Esophagus squamous epithelium (tissue), 5 donors: Measurements from ENCODE around the gene OXCT1. TPM values are rescaled to one million over a fixed set of nuclear protein-coding genes. Genes with fewer than 3 reads are reported as not detected.

ENCODE experiments used
- DNase-seq: peaks from one replicate; lab custom pipeline; 2025; lab: John Stamatoyannopoulos, UW
- H3K27ac ChIP-seq, 4 donors: fragments of 200-600 bp; sonication (generic); one replicate each; pipeline ENCODE4 v1.5.1; 2016 to 2019; ENCODE audit warnings: mild to moderate bottlenecking in 1 of 4
- H3K27me3 ChIP-seq, 4 donors: fragments of 200-600 bp; sonication (generic); 1 replicate in 3 of 4; 2 replicates in 1 of 4; pipeline versions ENCODE4 v1.5.1 to v1.6.0; 2017 to 2021; ENCODE audit warnings: antibody characterized with exemption in 1 of 4
- H3K36me3 ChIP-seq, 3 donors: fragments of 200-600 bp; sonication (generic); one replicate each; pipeline ENCODE4 v1.5.1; 2016 to 2019
- H3K4me1 ChIP-seq, 3 donors: fragments of 200-600 bp; sonication (generic); one replicate each; pipeline ENCODE4 v1.5.1; 2017 to 2019
- H3K4me3 ChIP-seq, 4 donors: fragments of 200-600 bp; sonication (generic); 1 replicate in 3 of 4; 2 replicates in 1 of 4; pipeline ENCODE4 v1.5.1; 2016 to 2019; ENCODE audit warnings: mild to moderate bottlenecking in 2 of 4, moderate library complexity in 1 of 4
- H3K9me3 ChIP-seq, 3 donors: fragments of 200-600 bp; sonication (generic); one replicate each; pipeline ENCODE4 v1.5.1; 2016 to 2019
- CTCF ChIP-seq, 6 experiments: fragments of 450-650 bp in 4 of 6; fragments of 200-600 bp in 2 of 6; sonication (generic) in 2 of 6; IDR thresholded peaks; one replicate each; pipeline ENCODE4 v1.5.1; 2016 to 2019; ENCODE audit warnings: antibody characterized with exemption in 6 of 6, mild to moderate bottlenecking in 4 of 6, moderate library complexity in 4 of 6
- POLR2A ChIP-seq, 4 donors: fragments of 450-650 bp; IDR thresholded peaks; one replicate each; pipeline ENCODE4 v1.6.1; 2017; ENCODE audit warnings: antibody characterized with exemption in 4 of 4, mild to moderate bottlenecking in 4 of 4, moderate library complexity in 3 of 4
- WGBS, 2 donors: methylation state at CpG; one replicate each; pipeline ENCODE4 v1.1.5; 2018; 5-methylcytosine and 5-hydroxymethylcytosine counted together
- intact Hi-C: fragments of 100-400 bp; cut with DNase I; formaldehyde crosslinking; loops from one replicate; pipeline ENCODE4 v1.15.0; 2022
- total RNA-seq, 4 donors: library from RNA; depleted of rRNA; stranded (reverse); fragments of >200 nt; gene quantifications; one replicate each; pipeline ENCODE4 v1.1.0, GENCODE V29; 2016
- donor health status: DM: yes; HTN: yes; CAD: no.

The OXCT1 gene
- total RNA-seq, 4 donors from 2014 or later, result 20.3 to 27.3 (median 23.4) TPM

- intact Hi-C loops, result no loop called here
- TF ChIP-seq POLR2A (IDR thresholded peaks at IDR 0.05), result no peak
- Histone ChIP-seq H3K36me3 (peaks cover 0 to 62% (median 4%) of the 10 kb centered on the region in 3 donors), H3K27ac (no peak overlapping the region), H3K4me3 (no peak overlapping the region), H3K27me3 (no peaks in the 10 kb centered on the region), H3K4me1 (peaks cover 0 to 10% (median 0%) of the 10 kb centered on the region in 3 donors), H3K9me3 (no peaks in the 10 kb centered on the region)
- 38 to 100% methylated on average over 1 to 3 of the region's 3 CpGs for WGBS, 2 donors
- DNase-seq, result no peak
Measured at GRCh38 chr5:41835645-41836044, 34.6 kb downstream of the OXCT1 start.

- Histone ChIP-seq H3K27me3 (no peaks in the 10 kb centered on the region), H3K9me3 (no peaks in the 10 kb centered on the region), H3K36me3 (peaks cover 0 to 62% (median 4%) of the 10 kb centered on the region in 3 donors), H3K4me3 (no peak overlapping the region), H3K4me1 (peaks cover 0 to 10% (median 0%) of the 10 kb centered on the region in 3 donors), H3K27ac (no peak overlapping the region)
- 50 to 88% methylated on average over 1 of the region's 1 CpG for WGBS, 2 donors
- TF ChIP-seq POLR2A (IDR thresholded peaks at IDR 0.05) (no peak), CTCF (IDR thresholded peaks at IDR 0.05) (no peak)
- no peak for DNase-seq
- intact Hi-C loops, result no loop called here
Measured at GRCh38 chr5:41834506-41834905, 35.7 kb downstream of the OXCT1 start.

- 87 to 90% methylated on average over 3 of the region's 3 CpGs for WGBS, 2 donors
- peaks cover 0 to 43% (median 0%) of the 10 kb centered on the region in 3 donors for H3K36me3 ChIP-seq
- TF ChIP-seq POLR2A (IDR thresholded peaks at IDR 0.05) (no peak), CTCF (IDR thresholded peaks at IDR 0.05) (no peak)
- H3K4me3 ChIP-seq, result no peak overlapping the region
- intact Hi-C loops, result no loop called here
- DNase-seq, result no peak
- H3K27ac ChIP-seq, result no peak overlapping the region
- H3K4me1 ChIP-seq, result peaks cover 0 to 10% (median 0%) of the 10 kb centered on the region in 3 donors
- H3K27me3 ChIP-seq, result no peaks in the 10 kb centered on the region
- H3K9me3 ChIP-seq, result no peaks in the 10 kb centered on the region
Measured at GRCh38 chr5:41832430-41832829, 37.8 kb downstream of the OXCT1 start.

GRCh38 chr5:41831155-41831554, 39.1 kb downstream of the OXCT1 start:
- H3K4me3 ChIP-seq, result no peak overlapping the region
- H3K27ac ChIP-seq, result no peak overlapping the region
- 80 to 95% methylated on average over 3 of the region's 3 CpGs for WGBS, 2 donors
- no peaks in the 10 kb centered on the region for H3K9me3 ChIP-seq
- intact Hi-C loops, result no loop called here
- no peaks in the 10 kb centered on the region for H3K27me3 ChIP-seq
- TF ChIP-seq CTCF (IDR thresholded peaks at IDR 0.05) (no peak), POLR2A (IDR thresholded peaks at IDR 0.05) (no peak)
- H3K36me3 ChIP-seq, result peaks cover 0 to 50% (median 0%) of the 10 kb centered on the region in 3 donors
- H3K4me1 ChIP-seq, result peaks cover 0 to 9% (median 0%) of the 10 kb centered on the region in 3 donors
- DNase-seq, result no peak

GRCh38 chr5:41827792-41828191, 42.4 kb downstream of the OXCT1 start:
- H3K27me3 ChIP-seq, result no peaks in the 10 kb centered on the region
- no peak overlapping the region for H3K27ac ChIP-seq
- no peak for DNase-seq
- TF ChIP-seq POLR2A (IDR thresholded peaks at IDR 0.05), result no peak
- no peak for TF ChIP-seq CTCF (IDR thresholded peaks at IDR 0.05)
- no peaks in the 10 kb centered on the region for H3K9me3 ChIP-seq
- no peak overlapping the region for H3K4me3 ChIP-seq
- intact Hi-C loops, result no loop called here
- peaks cover 0 to 40% (median 0%) of the 10 kb centered on the region in 3 donors for H3K36me3 ChIP-seq
- 93 to 100% methylated on average over 1 of the region's 1 CpG for whole genome bisulfite sequencing, 2 donors
- no peaks in the 10 kb centered on the region for H3K4me1 ChIP-seq

GRCh38 chr5:41822036-41822435, 48.2 kb downstream of the OXCT1 start:
- H3K36me3 ChIP-seq, result peaks cover 0 to 8% (median 0%) of the 10 kb centered on the region in 3 donors
- no peaks in the 10 kb centered on the region for H3K4me1 ChIP-seq
- no peaks in the 10 kb centered on the region for H3K9me3 ChIP-seq
- DNase-seq, result no peak
- no peaks in the 10 kb centered on the region for H3K27me3 ChIP-seq
- TF ChIP-seq CTCF (IDR thresholded peaks at IDR 0.05), result no peak
- no peak for TF ChIP-seq POLR2A (IDR thresholded peaks at IDR 0.05)
- no peak overlapping the region for H3K27ac ChIP-seq
- 90 to 95% methylated on average over 3 of the region's 3 CpGs for WGBS, 2 donors
- H3K4me3 ChIP-seq, result no peak overlapping the region
- intact Hi-C loops, result no loop called here
